Lung (tissue), 13 donors: Measurements from ENCODE around the gene TFDP2. TPM values are rescaled to one million over a fixed set of nuclear protein-coding genes. Genes with fewer than 3 reads are reported as not detected.

Experiments used
- ATAC-seq: fragments of 200-7000 bp; cut with Tn5 transposase; one replicate; pipeline ENCODE4 v1.9.1; 2020; ENCODE audit warnings: moderate number of reproducible peaks; ENCODE audit not compliant: insufficient read depth, low FRiP score
- DNase-seq, 3 donors: peaks; one replicate each; pipeline ENCODE4 v3.0.0-alpha.2; 2013 to 2017
- H3K27ac ChIP-seq, 2 donors: one replicate each; pipeline ENCODE4 v1.5.1; 2013; ENCODE audit warnings: mild to moderate bottlenecking in 2 of 2, moderate library complexity in 2 of 2, control low read depth in 1 of 2, inconsistent platforms in 1 of 2, low read depth in 1 of 2, low read length in 1 of 2
- H3K27me3 ChIP-seq, 3 donors: one replicate each; pipeline ENCODE4 v1.5.1; 2013; ENCODE audit warnings: low read length in 2 of 3; ENCODE audit not compliant: control insufficient read depth in 3 of 3, insufficient read depth in 3 of 3
- H3K36me3 ChIP-seq, 4 donors: one replicate each; pipeline ENCODE4 v1.5.1; 2013; ENCODE audit warnings: low read length in 4 of 4, mild to moderate bottlenecking in 1 of 4, moderate library complexity in 1 of 4; ENCODE audit not compliant: control insufficient read depth in 4 of 4, insufficient read depth in 4 of 4
- H3K4me1 ChIP-seq, 5 donors: one replicate each; pipeline ENCODE4 v1.5.1; 2013; ENCODE audit warnings: low read length in 5 of 5, mild to moderate bottlenecking in 2 of 5, moderate library complexity in 1 of 5; ENCODE audit not compliant: control insufficient read depth in 5 of 5, insufficient read depth in 5 of 5
- H3K4me3 ChIP-seq: one replicate; pipeline ENCODE4 v1.5.1; 2013; ENCODE audit warnings: mild to moderate bottlenecking, control low read depth, moderate library complexity
- H3K9ac ChIP-seq, 2 donors: one replicate each; pipeline ENCODE4 v1.5.1; 2013; ENCODE audit warnings: low read length in 2 of 2, control low read depth in 1 of 2; ENCODE audit not compliant: insufficient read depth in 1 of 2
- H3K9me3 ChIP-seq, 4 donors: one replicate each; pipeline ENCODE4 v1.5.1; 2013; ENCODE audit warnings: low read length in 3 of 4, mild to moderate bottlenecking in 1 of 4, moderate library complexity in 1 of 4; ENCODE audit not compliant: control insufficient read depth in 4 of 4, insufficient read depth in 3 of 4
- WGBS, 2 donors: extraction: QIAGEN DNeasy Blood & Tissue Kit; methylation state at CpG; one replicate each; pipeline ENCODE4 v1.1.7; 2013; 5-methylcytosine and 5-hydroxymethylcytosine counted together
- polyA plus RNA-seq, 2 donors: library from polyadenylated mRNA; stranded (reverse); fragments of 200-250 nt; gene quantifications; one replicate each; pipeline ENCODE4 v1.2.1, GENCODE V29; 2013
- small RNA-seq: library from RNA; depleted of rRNA; stranded (forward); fragments of <200 nt; gene quantifications from one replicate; pipeline ENCODE3, GENCODE V24; 2014; ENCODE audit warnings: low replicate concordance
- total RNA-seq, 2 donors: library from RNA; depleted of rRNA in 1 of 2; stranded (reverse); fragments of >200 nt in 1 of 2; gene quantifications; one replicate each; pipeline ENCODE4 v1.2.1, GENCODE V29; 2014 to 2021
- TF ChIP-seq, protein P1 (sequence below): IDR thresholded peaks from 2 replicates; pipeline ENCODE4 v1.5.1; 2012; ENCODE audit warnings: mild to moderate bottlenecking; ENCODE audit errors: control extremely low read depth, extremely low read depth
- donor health status: control.
- donor health status: control.
- donor health status: Bipolar disorder and iron deficiency.
- donor health status: healthy.
- donor health status: DM: yes; HTN: yes; CAD: no.

TFDP2 gene
- total and polyA plus RNA-seq, 4 donors, result 8.4 to 94.0 (median 17.0) TPM

DNA sequence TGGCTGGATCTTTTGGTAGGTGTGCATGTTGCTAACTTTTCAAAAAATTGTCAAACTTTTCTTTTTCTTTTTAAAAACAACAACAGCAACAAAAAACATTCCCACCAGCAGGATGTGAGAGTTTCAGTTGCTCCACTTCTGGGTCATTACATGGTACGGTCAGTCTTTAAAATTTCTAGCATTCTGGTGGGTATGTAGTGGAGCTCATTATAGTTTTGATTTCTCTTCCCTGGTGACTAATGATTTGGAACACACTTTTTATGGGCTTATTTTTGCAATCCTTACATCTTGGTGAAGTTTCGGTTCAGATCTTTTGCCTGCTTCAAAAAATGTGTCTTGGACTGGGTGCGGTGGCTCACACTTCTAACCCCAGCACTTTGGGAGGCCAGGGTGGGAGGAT is 253.6 kb downstream of the TFDP2 start:
- 97 to 99% methylated on average over 3 of the region's 3 CpGs for WGBS, 2 donors
- TF ChIP-seq, protein P1, sequence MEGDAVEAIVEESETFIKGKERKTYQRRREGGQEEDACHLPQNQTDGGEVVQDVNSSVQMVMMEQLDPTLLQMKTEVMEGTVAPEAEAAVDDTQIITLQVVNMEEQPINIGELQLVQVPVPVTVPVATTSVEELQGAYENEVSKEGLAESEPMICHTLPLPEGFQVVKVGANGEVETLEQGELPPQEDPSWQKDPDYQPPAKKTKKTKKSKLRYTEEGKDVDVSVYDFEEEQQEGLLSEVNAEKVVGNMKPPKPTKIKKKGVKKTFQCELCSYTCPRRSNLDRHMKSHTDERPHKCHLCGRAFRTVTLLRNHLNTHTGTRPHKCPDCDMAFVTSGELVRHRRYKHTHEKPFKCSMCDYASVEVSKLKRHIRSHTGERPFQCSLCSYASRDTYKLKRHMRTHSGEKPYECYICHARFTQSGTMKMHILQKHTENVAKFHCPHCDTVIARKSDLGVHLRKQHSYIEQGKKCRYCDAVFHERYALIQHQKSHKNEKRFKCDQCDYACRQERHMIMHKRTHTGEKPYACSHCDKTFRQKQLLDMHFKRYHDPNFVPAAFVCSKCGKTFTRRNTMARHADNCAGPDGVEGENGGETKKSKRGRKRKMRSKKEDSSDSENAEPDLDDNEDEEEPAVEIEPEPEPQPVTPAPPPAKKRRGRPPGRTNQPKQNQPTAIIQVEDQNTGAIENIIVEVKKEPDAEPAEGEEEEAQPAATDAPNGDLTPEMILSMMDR, result no peak
- H3K4me3 ChIP-seq, result no peak overlapping the region

DNA sequence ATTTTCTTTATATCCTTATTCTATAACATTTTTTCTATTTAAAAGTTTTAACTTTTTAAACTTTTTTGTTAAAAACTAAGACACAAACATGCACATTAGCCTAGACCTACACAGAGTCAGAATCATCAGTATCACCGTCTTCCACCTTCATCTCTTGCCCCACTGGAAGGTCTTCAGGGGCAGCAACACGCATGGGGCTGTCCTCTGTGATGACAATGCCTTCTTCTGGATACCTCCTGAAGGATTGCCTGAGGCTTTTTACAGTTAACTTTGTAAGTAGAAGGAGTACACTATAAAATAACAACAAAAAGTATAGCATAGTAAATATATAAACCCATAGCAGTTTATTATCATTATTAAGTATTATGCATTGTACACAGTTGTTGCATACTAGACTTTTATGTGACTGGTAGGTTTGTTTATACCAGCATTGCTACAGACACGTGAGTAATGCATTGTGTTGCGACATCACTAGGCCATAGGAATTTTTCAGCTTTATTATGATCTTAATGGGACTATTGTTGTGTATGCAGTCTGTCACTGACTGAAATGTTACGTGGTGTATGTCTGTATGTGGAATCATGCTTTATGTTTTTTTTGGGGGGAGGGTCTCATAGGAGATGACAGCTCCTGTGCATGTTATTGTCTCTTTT is 254.7 kb downstream of the TFDP2 start:
- H3K4me1 ChIP-seq, result peaks cover 0 to 3% (median 0%) of the 10 kb centered on the region in 5 donors
- TF ChIP-seq, protein P1, result no peak
- ATAC-seq, result no peak
- no peak overlapping the region for H3K4me3 ChIP-seq
- H3K27ac ChIP-seq, result no peak overlapping the region
- peaks cover 0 to 1% (median 0%) of the 10 kb centered on the region in 4 donors for H3K9me3 ChIP-seq
- 65 to 70% methylated on average over 5 of the region's 5 CpGs for WGBS, 2 donors
- no peaks in the 10 kb centered on the region for H3K27me3 ChIP-seq
- DNase-seq, result peak; percentile 33 to 86 (median 67)
- H3K9ac ChIP-seq, result no peak overlapping the region
- peaks cover 0 to 5% (median 4%) of the 10 kb centered on the region in 4 donors for H3K36me3 ChIP-seq

More for the DNA sequence above, 253.6 kb downstream of the TFDP2 start:
- DNase-seq (no peak), ATAC-seq (no peak)
- no peak overlapping the region for H3K27ac ChIP-seq
- peaks cover 0 to 5% (median under 1%) of the 10 kb centered on the region in 4 donors for H3K9me3 ChIP-seq
- H3K36me3 ChIP-seq, result peaks cover 0 to 6% (median 4%) of the 10 kb centered on the region in 4 donors
- H3K9ac ChIP-seq, result no peak overlapping the region
- no peaks in the 10 kb centered on the region for H3K27me3 ChIP-seq
- peaks cover 0 to 6% (median 0%) of the 10 kb centered on the region in 5 donors for H3K4me1 ChIP-seq

Small RNA genes lying within 50 kb of the gene (small RNA-seq; reads per million reads assigned to genes)
- gene RNU6-425P, result not detected
- not detected for gene RNU6-509P

Other genes with a start within 250 kb of the TFDP2 start
- gene GK5, start 76.0 kb upstream of the TFDP2 start, total RNA-seq, result 10 to 100 TPM; 16.9 to 21.2 TPM
- gene GK5, start 76.0 kb upstream of the TFDP2 start, polyA plus RNA-seq, result 1 to 10 TPM; 7.4 TPM